ENCODE measurements around the gene COA7.

GRCh38 chr1:52697795-52698674 is at the start of gene COA7:
- TF ChIP-seq, protein P1, sequence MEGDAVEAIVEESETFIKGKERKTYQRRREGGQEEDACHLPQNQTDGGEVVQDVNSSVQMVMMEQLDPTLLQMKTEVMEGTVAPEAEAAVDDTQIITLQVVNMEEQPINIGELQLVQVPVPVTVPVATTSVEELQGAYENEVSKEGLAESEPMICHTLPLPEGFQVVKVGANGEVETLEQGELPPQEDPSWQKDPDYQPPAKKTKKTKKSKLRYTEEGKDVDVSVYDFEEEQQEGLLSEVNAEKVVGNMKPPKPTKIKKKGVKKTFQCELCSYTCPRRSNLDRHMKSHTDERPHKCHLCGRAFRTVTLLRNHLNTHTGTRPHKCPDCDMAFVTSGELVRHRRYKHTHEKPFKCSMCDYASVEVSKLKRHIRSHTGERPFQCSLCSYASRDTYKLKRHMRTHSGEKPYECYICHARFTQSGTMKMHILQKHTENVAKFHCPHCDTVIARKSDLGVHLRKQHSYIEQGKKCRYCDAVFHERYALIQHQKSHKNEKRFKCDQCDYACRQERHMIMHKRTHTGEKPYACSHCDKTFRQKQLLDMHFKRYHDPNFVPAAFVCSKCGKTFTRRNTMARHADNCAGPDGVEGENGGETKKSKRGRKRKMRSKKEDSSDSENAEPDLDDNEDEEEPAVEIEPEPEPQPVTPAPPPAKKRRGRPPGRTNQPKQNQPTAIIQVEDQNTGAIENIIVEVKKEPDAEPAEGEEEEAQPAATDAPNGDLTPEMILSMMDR (IDR thresholded peaks at IDR 0.05; ENCODE audit: low read length), result no peak
- TF ChIP-seq EZH2 (IDR thresholded peaks at IDR 0.05; ENCODE audit: borderline replicate concordance, low read length), result no peak
